NCI-H69 (cell line): Measurements from ENCODE around the gene SMG6.

Experiments used
- DNase-seq: peaks from one replicate; lab custom pipeline; 2025; lab: John Stamatoyannopoulos, UW

The SMG6 gene

GRCh38 chr17:2028234-2028614 lies 275.4 kb downstream of the SMG6 start:
- peak; percentile 50 for DNase-seq

GRCh38 chr17:2027528-2028233 lies 275.9 kb downstream of the SMG6 start:
- DNase-seq = peak; percentile 23

GRCh38 chr17:2025622-2026309 lies 277.8 kb downstream of the SMG6 start:
- peak; percentile 24 for DNase-seq

- DNase-seq = peak; percentile 86
These were observed 278.4 kb downstream of the SMG6 start, which contains the start of gene RTN4RL1 for GRCh38 chr17:2025220-2025621. TSS of gene RTN4RL1 (minus strand) at chr17:2025334. CDS start at chr17:2024865, 469 bp downstream.

GRCh38 chr17:2024572-2025219 lies 278.9 kb downstream of the SMG6 start:
- peak; percentile 43 for DNase-seq

- peak; percentile 87 for DNase-seq
These were observed 279.7 kb downstream of the SMG6 start for GRCh38 chr17:2023692-2024571.

GRCh38 chr17:2023256-2023655 lies 280.3 kb downstream of the SMG6 start:
- DNase-seq = no peak

- no peak for DNase-seq
These were observed 280.8 kb downstream of the SMG6 start for GRCh38 chr17:2022647-2023240.

- no peak for DNase-seq
These were observed 282.9 kb downstream of the SMG6 start for GRCh38 chr17:2020721-2021120.

- no peak for DNase-seq
These were observed 283.9 kb downstream of the SMG6 start for GRCh38 chr17:2019723-2020122.

- peak; percentile 57 for DNase-seq
These were observed 284.7 kb downstream of the SMG6 start for GRCh38 chr17:2018716-2019510.

- DNase-seq = peak; percentile 14
These were observed 286.2 kb downstream of the SMG6 start for GRCh38 chr17:2017274-2017941.

- no peak for DNase-seq
These were observed 287.1 kb downstream of the SMG6 start for GRCh38 chr17:2016494-2016893.

GRCh38 chr17:2015314-2015713 lies 288.3 kb downstream of the SMG6 start:
- DNase-seq = no peak

GRCh38 chr17:2013994-2014317 lies 289.6 kb downstream of the SMG6 start:
- DNase-seq = no peak

GRCh38 chr17:2013220-2013993 lies 290.2 kb downstream of the SMG6 start:
- peak; percentile 14 for DNase-seq

- DNase-seq = no peak
These were observed 291.1 kb downstream of the SMG6 start for GRCh38 chr17:2012499-2012898.

GRCh38 chr17:2011411-2012371 lies 291.9 kb downstream of the SMG6 start:
- peak; percentile 63 for DNase-seq
